Measurements from ENCODE around the gene CLEC18A.

GRCh38 chr16:69918241-69918640 is 32.9 kb upstream of the CLEC18A start:
- TF ChIP-seq EZH2phosphoT487 (IDR thresholded peaks at IDR 0.05; ENCODE audit: borderline replicate concordance, low read length), result no peak
- no peak for TF ChIP-seq CTCF (conservative IDR thresholded peaks at IDR 0.05; ENCODE audit: low read depth, low read length)
- no peak for TF ChIP-seq EZH2 (IDR thresholded peaks at IDR 0.05; ENCODE audit: low read length, unreplicated experiment)
